Activated effector memory CD4-positive, alpha-beta T cell treated with Interleukin-2 at 50 U/mL for 16 hours (primary cell): ENCODE data around the gene U2AF1L4.

Experiments used
- DNase-seq: peaks from one replicate; pipeline ENCODE4 v3.0.0-alpha.2; 2020

U2AF1L4 gene

DNA sequence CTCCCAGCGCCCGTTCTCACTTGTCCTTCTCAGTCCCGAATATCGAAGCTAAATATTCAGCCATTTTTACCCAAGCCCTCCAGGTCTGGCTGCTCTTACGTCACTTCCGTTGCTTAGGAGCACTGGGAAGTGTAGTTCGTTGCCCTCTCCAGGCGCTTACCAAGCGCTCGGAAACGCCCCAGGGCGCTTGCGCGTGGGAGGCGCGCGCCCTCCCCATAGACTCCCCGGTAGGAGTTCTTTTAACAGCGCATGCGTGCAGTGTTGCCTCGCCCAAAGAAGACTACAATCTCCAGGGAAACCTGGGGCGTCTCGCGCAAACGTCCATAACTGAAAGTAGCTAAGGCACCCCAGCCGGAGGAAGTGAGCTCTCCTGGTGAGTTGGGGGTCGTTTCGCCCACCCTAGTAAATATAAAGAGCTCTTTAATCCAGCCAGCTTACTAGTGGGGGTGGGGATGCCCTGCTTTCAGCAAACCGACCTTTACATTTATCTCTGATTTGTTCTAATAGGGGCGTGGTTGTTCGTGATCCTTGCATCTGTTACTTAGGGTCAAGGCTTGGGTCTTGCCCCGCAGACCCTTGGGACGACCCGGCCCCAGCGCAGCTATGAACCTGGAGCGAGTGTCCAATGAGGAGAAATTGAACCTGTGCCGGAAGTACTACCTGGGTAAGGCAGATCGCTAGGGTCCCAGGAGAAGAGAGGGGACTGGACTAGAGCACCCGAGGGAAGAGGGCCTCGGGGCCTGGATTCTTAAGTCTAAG lies at the start of gene U2AF1L4, which contains the start of gene PSENEN:
Gene U2AF1L4 (minus strand): TSS at position 91 of the 759 bp plus-strand sequence. CDS start 27 bp downstream, at position 64.
Gene PSENEN (plus strand): TSS at position 324 of the 759 bp plus-strand sequence. CDS start 280 bp downstream, at position 604.
- DNase-seq, result peak; percentile 96

- no peak for DNase-seq
Measured at GRCh38 chr19:35793381-35794165, 48.4 kb upstream of the U2AF1L4 start.

GRCh38 chr19:35792888-35793287 lies 47.7 kb upstream of the U2AF1L4 start:
- DNase-seq, result no peak

DNA sequence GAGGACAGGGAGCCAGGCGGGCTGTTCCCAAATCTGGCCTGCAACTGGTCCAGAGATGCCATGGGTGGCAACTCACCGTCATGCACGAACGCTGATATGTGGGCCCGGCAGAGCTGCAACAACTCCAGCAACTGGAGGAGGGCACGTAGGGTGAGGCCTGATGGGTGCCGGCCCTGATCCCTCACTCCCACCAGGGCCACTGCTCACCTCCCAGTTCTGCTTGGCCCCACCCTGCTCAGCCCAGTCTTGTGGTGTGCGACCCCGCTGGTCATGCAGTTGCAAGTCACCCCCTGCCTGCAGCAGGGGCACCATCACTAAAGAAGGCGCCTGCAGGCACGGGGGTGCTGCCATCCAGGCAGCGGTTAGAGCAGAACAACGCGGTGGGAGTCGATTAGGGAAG lies 47.1 kb upstream of the U2AF1L4 start:
- DNase-seq, result no peak

GRCh38 chr19:35791814-35792279 lies 46.6 kb upstream of the U2AF1L4 start:
- no peak for DNase-seq

- no peak for DNase-seq
Measured at GRCh38 chr19:35790981-35791813, 46.0 kb upstream of the U2AF1L4 start.

DNA sequence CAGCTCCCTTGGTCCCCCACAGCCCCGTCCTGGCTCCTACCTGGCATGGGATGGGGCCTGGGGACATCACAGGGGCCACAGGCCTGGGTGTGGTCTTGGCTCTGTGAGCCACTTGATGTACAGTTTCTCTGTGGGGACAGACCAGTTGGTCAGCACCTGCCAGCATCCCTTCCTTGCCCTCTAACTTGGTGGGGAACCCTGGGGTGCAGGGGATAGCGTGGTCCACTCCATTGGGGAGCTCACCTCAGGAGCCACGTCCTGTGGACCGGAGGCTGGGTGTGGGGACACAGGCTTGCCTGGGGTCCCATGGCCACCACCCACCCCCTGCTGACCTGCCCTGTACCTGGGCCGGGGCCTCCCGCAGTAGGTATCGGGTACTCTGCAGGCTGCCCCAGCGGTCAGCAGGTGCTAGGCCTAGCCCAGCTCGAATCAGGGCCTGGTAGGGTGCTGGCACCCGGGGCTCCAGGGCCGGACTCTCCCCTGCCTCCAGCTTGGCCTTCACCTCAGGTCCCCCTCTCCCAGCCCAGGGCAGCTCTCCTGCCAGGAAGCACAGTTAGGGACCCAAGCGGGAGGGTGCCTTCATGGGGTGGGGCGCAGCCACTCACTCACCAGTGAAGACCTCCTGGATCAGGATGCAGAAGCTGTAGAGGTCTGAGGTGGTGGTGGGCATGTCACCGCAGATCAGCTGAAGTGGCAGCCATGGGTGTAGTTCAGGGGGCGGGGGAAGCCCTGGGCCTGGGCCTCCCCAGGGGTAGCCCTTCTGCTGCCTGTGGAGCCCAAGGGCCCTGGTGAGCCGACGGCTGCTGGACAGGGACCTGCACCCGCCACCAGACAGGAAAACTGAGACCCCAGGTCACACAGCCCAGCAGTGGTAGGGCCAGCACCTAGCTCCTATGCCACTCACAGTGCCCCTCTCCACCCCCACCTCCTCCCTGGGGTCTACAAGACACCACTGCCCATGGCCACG lies 45.0 kb upstream of the U2AF1L4 start:
- DNase-seq, result no peak

- DNase-seq, result no peak
Measured at GRCh38 chr19:35789195-35789977, 44.2 kb upstream of the U2AF1L4 start.

- no peak for DNase-seq
Measured at GRCh38 chr19:35788205-35788960, 43.2 kb upstream of the U2AF1L4 start.

DNA sequence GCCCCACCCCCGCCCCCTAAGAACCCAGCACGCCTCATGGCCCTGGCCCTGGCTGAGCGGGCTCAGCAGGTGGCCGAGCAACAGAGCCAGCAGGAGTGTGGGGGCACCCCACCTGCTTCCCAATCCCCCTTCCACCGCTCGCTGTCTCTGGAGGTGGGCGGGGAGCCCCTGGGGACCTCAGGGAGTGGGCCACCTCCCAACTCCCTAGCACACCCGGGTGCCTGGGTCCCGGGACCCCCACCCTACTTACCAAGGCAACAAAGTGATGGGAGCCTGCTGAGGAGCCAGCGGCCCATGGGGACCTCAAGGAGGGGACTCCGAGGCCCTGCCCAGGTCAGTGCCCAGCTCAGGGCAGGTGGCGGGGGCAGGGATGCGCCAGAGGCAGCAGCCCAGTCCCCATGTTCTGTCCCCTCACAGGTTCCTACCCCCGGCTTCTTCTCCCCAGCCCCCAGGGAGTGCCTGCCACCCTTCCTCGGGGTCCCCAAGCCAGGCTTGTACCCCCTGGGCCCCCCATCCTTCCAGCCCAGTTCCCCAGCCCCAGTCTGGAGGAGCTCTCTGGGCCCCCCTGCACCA lies 42.1 kb upstream of the U2AF1L4 start:
- DNase-seq, result no peak

- no peak for DNase-seq
Measured at GRCh38 chr19:35786299-35787160, 41.3 kb upstream of the U2AF1L4 start.

- no peak for DNase-seq
Measured at GRCh38 chr19:35785339-35785627, 40.1 kb upstream of the U2AF1L4 start.

DNA sequence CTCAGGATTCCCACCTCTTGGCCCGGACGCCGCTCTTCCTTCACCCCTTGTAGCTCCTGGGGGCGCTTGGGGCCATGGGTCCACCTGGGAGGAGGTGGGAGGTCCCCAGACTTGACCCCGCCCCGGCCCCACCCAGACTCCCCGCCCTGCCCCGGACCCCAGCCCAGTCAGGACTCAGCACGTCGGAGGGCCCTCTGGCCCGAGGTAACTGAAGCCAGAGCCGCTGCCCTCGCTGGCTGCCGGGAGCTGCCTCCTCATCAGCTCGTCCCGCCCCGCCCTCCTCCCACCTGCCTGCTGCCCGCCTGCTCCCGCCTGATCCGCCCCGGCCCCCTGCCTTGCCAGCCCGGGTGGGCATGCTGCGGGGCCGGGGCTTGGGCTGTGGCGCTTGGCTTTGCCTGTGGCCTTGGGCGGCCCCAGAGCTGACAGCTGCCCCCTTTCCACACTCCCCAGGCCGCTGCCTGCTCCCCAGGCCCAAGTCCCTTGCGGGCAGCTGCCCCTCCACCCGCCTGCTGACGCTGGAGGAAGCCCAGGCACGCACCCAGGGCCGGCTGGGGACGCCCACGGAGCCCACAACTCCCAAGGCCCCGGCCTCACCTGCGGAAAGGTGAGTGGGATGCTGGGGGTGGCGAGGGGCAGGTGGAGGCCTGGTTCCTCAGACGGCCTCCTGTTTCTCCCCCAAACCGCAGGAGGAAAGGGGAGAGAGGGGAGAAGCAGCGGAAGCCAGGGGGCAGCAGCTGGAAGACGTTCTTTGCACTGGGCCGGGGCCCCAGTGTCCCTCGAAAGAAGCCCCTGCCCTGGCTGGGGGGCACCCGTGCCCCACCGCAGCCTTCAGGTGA lies 39.5 kb upstream of the U2AF1L4 start:
- no peak for DNase-seq

DNA sequence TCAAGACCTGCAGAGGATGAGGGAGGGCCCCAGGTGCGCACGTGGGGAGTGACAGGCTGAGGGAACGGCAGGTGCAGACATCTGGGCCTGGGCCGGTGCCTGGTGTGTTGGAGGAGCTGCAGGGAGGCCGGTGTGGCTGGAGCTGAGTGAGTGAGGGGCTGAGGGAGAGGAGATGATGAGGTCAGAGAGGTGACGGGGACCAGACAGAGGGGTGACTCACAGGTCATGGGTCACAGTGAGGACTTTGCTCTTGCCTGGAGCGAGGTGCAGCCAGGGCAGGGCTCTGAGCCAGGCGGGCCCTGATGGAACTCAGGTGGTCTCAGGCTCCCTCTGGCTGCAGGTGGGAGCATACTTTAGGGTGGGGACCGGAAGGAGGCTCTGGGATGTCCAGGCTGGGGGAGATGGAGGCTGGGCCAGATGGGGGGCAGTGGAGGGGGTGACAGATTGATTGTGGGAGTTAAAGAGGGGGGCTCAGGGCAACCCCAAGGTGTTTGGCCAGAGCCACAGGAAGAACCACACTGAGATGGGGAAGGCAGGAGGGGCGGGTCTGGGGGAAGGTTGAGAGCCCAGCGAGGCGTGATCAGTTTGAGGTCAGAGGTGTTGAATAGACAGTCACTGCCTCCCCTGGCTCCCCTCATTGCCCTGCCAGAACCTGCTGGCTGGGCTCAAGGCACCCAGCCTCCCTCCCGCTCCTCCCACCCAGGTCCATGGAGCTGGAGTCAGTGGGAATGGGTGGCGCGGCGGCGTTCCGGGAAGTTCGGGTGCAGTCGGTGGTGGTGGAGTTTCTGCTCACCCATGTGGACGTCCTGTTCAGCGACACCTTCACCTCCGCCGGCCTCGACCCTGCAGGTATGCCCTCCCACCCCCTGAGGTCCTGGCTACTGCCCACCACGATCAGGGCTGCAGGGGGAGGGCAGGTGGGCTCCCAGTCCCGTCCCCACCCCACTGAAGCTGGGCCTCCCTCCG lies 38.5 kb upstream of the U2AF1L4 start:
- no peak for DNase-seq

DNA sequence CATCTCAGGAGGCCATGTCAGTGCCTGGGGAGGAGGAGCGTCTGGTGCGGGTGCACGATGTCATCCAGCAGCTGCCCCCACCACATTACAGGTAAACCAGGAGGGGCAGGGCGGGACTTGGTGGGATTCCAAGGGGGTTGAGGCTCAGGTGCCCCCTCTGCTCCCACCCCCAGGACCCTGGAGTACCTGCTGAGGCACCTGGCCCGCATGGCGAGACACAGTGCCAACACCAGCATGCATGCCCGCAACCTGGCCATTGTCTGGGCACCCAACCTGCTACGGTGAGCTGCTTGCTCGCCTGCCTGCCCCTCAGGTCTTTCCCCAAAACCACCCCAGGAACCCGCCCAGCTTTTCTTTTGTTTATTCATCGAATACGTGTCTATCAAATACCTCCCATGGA lies 37.4 kb upstream of the U2AF1L4 start:
- DNase-seq, result no peak

DNA sequence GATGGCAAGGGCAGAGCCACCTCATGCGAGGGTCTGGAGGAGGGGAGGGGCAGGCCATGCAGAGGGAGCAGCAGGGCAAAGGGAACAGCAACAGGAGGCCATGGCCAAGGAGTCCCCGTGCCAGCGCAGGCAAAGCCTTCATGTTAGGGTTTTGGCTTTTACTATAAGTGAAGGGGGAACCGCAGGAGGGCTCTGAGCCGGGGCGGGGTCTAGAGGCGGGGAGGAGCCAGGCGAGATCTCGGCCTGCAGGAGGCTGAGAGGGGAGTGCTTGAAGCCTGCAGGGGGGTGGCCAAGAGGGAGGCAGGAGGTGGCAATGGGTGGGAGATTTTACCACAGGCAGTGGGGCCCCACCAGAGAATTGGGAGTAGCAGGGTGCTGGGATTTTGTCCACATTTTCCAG lies 36.4 kb upstream of the U2AF1L4 start:
- no peak for DNase-seq

- no peak for DNase-seq
Measured at GRCh38 chr19:35780717-35781116, 35.5 kb upstream of the U2AF1L4 start.
